Osteocyte (in vitro differentiated cells): ENCODE measurements around the gene TARM1. TPM values are rescaled to one million over a fixed set of nuclear protein-coding genes. Genes with fewer than 3 reads are reported as not detected.
A peak's percentile ranks its signal among the peaks of the same experiment; 100 is the strongest.

Source experiments
- DNase-seq: peaks from one replicate; pipeline ENCODE4 v3.0.0; 2021; ENCODE audit warnings: mixed read lengths; ENCODE audit not compliant: unreplicated experiment; ENCODE audit errors: extremely low spot score
- H3K27ac Mint-ChIP-seq: one replicate; pipeline ENCODE4 v1.8.0; 2021; ENCODE audit warnings: mild to moderate bottlenecking, mixed read lengths; ENCODE audit not compliant: unreplicated experiment
- H3K27me3 Mint-ChIP-seq: one replicate; pipeline ENCODE4 v1.8.0; 2021; ENCODE audit warnings: mixed read lengths; ENCODE audit not compliant: unreplicated experiment
- H3K36me3 Mint-ChIP-seq: one replicate; pipeline ENCODE4 v1.8.0; 2021; ENCODE audit warnings: mixed read lengths; ENCODE audit not compliant: unreplicated experiment
- H3K4me1 Mint-ChIP-seq: one replicate; pipeline ENCODE4 v1.8.0; 2021; ENCODE audit warnings: mixed read lengths; ENCODE audit not compliant: unreplicated experiment
- H3K4me3 Mint-ChIP-seq: one replicate; pipeline ENCODE4 v1.8.0; 2021; ENCODE audit warnings: mild to moderate bottlenecking, moderate library complexity, mixed read lengths; ENCODE audit not compliant: unreplicated experiment
- H3K9me3 Mint-ChIP-seq: one replicate; pipeline ENCODE4 v1.8.0; 2021; ENCODE audit warnings: mixed read lengths; ENCODE audit not compliant: unreplicated experiment
- total RNA-seq: library from RNA; stranded (reverse); gene quantifications from 2 replicates; pipeline ENCODE4 v1.2.1, GENCODE V29; 2021
- TF ChIP-seq, protein P1 (sequence below): fragments of 200-600 bp; sonication (generic); IDR thresholded peaks from 2 replicates; pipeline ENCODE4 v1.5.0; 2021; ENCODE audit warnings: antibody characterized with exemption, mild to moderate bottlenecking, moderate library complexity

TARM1 gene
- total RNA-seq, 1 donor from 2014 or later: not detected

DNA sequence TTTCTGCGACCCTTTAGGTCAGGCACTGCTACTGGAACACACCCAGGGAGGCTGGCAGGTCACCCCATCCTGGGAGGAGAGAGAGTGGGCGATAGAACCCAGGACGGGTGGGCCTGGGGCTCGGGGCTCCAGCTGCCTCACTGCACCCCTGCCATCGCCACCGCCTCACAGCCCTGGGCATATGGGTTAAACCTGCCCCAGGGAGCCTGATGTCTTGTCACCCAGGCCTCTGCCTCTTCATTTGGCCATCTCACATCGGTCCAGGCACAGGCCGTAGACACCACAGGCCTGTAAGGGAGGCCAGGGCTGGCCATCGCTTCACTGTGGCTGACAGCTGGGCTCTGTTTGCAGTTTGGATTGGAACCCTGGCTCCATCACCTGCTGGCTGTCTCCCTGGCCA is 44.5 kb upstream of the TARM1 start:
- no peaks in the 10 kb centered on the region for H3K4me1 Mint-ChIP-seq

DNA sequence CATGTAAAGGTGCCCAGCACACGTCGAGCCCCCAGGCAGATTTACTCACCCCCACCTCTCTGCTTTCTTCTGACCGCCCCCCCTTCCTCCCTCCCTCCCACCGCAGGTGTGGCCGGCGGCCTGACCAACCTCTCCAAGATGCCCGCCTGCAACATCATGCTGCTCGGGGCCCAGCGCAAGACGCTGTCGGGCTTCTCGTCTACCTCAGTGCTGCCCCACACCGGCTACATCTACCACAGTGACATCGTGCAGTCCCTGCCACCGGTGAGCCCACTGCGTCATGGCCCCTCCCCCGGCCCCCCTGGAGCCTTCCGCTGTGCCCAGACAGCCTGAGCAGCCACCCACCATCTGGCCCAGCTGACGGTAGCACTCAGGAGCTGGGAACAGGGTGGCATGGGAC is 43.2 kb upstream of the TARM1 start:
- H3K27ac Mint-ChIP-seq: no peak overlapping the region
- no peaks in the 10 kb centered on the region for H3K27me3 Mint-ChIP-seq
- H3K4me3 Mint-ChIP-seq: no peak overlapping the region
- no peaks in the 10 kb centered on the region for H3K4me1 Mint-ChIP-seq
- no peaks in the 10 kb centered on the region for H3K9me3 Mint-ChIP-seq
- H3K36me3 Mint-ChIP-seq: peaks cover 31% of the 10 kb centered on the region
- TF ChIP-seq, protein P1, sequence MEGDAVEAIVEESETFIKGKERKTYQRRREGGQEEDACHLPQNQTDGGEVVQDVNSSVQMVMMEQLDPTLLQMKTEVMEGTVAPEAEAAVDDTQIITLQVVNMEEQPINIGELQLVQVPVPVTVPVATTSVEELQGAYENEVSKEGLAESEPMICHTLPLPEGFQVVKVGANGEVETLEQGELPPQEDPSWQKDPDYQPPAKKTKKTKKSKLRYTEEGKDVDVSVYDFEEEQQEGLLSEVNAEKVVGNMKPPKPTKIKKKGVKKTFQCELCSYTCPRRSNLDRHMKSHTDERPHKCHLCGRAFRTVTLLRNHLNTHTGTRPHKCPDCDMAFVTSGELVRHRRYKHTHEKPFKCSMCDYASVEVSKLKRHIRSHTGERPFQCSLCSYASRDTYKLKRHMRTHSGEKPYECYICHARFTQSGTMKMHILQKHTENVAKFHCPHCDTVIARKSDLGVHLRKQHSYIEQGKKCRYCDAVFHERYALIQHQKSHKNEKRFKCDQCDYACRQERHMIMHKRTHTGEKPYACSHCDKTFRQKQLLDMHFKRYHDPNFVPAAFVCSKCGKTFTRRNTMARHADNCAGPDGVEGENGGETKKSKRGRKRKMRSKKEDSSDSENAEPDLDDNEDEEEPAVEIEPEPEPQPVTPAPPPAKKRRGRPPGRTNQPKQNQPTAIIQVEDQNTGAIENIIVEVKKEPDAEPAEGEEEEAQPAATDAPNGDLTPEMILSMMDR: no peak
- no peak for DNase-seq

More for the DNA sequence above, 44.5 kb upstream of the TARM1 start:
- Mint-ChIP-seq H3K27me3 (no peaks in the 10 kb centered on the region), H3K27ac (no peak overlapping the region), H3K9me3 (no peaks in the 10 kb centered on the region), H3K4me3 (no peak overlapping the region), H3K36me3 (peaks cover 24% of the 10 kb centered on the region)
- no peak for DNase-seq
- TF ChIP-seq, protein P1: no peak

DNA sequence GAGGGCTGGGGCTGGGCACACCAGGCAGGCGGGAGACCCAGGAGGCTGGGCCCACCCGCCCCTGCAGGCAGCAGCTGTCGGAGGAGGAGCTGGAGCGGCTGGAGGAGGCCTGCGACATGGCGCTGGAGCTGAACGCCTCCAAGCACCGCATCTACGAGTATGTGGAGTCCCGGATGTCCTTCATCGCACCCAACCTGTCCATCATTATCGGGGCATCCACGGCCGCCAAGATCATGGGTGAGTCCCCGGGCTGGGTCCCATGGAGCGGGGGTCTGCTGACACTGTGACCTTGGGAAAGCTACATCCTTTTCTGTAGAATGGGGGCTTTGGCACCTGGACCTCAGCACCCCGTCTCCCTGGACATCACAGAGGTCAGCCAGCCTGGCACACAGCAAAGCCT is 42.5 kb upstream of the TARM1 start:
- Mint-ChIP-seq H3K4me1 (no peaks in the 10 kb centered on the region), H3K36me3 (peaks cover 31% of the 10 kb centered on the region), H3K9me3 (no peaks in the 10 kb centered on the region), H3K4me3 (no peak overlapping the region), H3K27ac (no peak overlapping the region), H3K27me3 (no peaks in the 10 kb centered on the region)
- TF ChIP-seq, protein P1: no peak
- no peak for DNase-seq

DNA sequence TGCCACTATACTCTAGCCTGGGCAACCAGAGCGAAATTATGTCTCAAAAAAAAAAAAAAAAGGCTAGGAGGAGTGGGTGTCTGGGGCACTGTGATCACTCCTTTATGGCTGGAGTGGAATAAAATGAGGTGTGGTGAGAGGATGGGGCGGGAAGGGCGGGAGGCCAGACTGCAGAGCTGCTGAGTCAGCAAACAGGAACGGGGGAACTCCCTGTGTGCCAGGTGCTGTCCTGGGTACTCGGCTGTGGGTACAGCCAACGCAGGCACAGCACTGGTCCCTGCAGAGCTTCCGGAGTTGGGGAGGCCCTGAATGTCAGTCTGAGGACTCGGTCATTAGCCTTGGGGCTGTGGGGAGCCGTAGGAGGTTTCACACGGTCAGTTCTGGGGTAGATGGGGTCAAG is 40.1 kb upstream of the TARM1 start:
- no peaks in the 10 kb centered on the region for H3K27me3 Mint-ChIP-seq

DNA sequence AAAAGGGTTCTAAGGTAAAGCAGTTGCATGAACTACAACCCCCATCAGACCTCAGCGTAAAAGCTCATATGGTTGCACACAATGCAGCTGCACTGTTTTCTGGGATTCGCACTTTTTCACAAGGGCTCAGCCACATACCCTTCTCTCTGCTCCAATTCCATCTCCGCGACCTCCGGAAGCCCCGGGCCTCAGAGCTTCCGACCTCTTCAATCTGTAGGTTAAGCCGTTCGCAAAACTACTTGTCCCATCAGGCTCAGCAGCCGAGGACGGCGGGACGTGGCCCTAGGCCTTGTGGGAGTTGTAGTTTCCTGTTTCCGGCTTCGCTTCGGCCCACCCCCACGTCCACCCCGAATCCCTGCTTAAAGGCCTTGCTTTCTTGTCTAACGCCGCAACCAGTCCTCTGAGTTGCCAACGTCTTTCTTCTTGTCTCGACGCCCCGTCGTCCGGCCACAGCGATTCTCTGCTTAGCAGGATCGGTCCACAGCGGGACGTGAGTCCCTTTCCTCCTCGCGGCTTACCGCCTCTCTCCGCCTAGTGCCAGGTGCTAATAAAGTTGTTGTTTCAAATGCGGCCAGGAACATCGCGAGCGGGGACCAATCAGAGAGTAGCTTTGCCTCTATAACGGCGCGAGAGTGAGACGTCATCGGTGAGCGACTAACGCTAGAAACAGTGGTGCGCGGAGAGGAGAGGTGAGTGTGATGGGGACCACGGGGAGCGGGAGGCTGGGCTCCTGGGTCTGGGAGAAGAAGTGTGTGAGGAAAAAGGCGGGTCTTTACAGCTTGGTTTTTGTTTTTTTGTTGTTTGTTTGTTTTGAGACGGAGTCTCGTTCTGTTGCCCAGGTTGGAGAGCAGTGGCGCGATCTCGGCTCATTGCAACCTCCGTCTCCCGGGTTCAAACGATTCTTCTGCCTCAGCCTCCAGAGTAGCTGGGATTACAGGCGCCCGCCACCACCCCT is 34.2 kb upstream of the TARM1 start, which contains the start of the genes PRPF31 and TFPT:
Gene PRPF31, plus strand, starts transcription at position 646 of the 955 bp plus-strand sequence. CDS start 2,525 bp downstream, outside the sequence.
Gene TFPT, minus strand, starts transcription at position 549 of the 955 bp plus-strand sequence. Its CDS starts 388 bp downstream, at position 161.
- Mint-ChIP-seq H3K27ac (peak within 1 kb of the TSS; percentile 97), H3K9me3 (no peaks in the 10 kb centered on the region), H3K36me3 (peaks cover 11% of the 10 kb centered on the region), H3K4me3 (peak within 1 kb of the TSS; percentile 84), H3K27me3 (no peaks in the 10 kb centered on the region), H3K4me1 (peaks cover 22% of the 10 kb centered on the region)
- TF ChIP-seq, protein P1: no peak
- peak; percentile 97 for DNase-seq

More for the DNA sequence above, 40.1 kb upstream of the TARM1 start:
- H3K9me3 Mint-ChIP-seq: no peaks in the 10 kb centered on the region
- no peak for DNase-seq
- TF ChIP-seq, protein P1: no peak
- H3K36me3 Mint-ChIP-seq: peaks cover 27% of the 10 kb centered on the region
- H3K4me1 Mint-ChIP-seq: peaks cover 9% of the 10 kb centered on the region
- no peak overlapping the region for H3K27ac Mint-ChIP-seq
- no peak overlapping the region for H3K4me3 Mint-ChIP-seq
